ENCODE results near the gene ENHO. TPM values are rescaled to one million over a fixed set of nuclear protein-coding genes. Genes with fewer than 3 reads are reported as not detected.

The ENHO gene
- total and polyA plus RNA-seq, 2 experiments from 2014 or later = 13.8 to 19.7 TPM

DNA sequence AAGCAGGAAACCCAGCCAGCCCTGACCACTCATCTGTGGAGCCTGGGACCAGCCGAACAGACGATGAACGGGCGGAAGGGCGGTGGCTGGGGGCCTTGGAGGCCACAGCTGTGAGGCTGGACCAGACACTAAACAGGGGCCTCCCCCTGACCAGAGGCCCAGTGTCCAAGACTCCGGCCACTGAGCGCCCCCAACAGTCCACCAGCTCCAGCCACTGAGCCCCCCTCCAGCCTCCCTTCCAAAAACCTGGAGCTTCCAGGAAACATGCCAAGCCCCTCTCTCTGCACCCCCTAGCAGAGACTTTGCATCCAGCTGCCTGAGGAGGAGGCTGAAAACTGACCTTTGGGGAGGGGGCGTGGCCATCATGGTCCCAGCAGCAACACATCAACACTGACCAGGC lies 43.5 kb upstream of the ENHO start:
- ATAC-seq = no peak
- no peak overlapping the region for H3K4me2 ChIP-seq
- Mint-ChIP-seq H3K4me3 (no peak overlapping the region), H3K27me3 (ENCODE audit: insufficient read depth, low read depth, poor library complexity) (peaks cover 22% of the 10 kb centered on the region), H3K4me1 (peaks cover 49% of the 10 kb centered on the region), H3K36me3 (ENCODE audit: low read depth) (no peaks in the 10 kb centered on the region; the same call in 2 of the 3 replicates), H3K9me3 (no peaks in the 10 kb centered on the region; the same call in 2 of the 3 replicates), H3K27ac (no peak overlapping the region)
- no peak for TF ChIP-seq ZNF114 (CRISPR knock-in tag; IDR thresholded peaks at IDR 0.05)
- H4K20me1 ChIP-seq (replicated peaks; ENCODE audit: insufficient read depth) = no peaks in the 10 kb centered on the region; the same call in 1 of the 2 replicates
- no peak for DNase-seq (ENCODE audit: low spot score)
- no peak overlapping the region for H3K4me3 ChIP-seq
- no peak overlapping the region for H2AFZ ChIP-seq
- H3K27me3 ChIP-seq (ENCODE audit: insufficient read depth) = no peaks in the 10 kb centered on the region
- no peaks in the 10 kb centered on the region for H3K36me3 ChIP-seq (ENCODE audit: insufficient read depth)
- H3F3A ChIP-seq (replicated peaks; ENCODE audit: low read depth) = no peaks in the 10 kb centered on the region
- peaks cover 16% of the 10 kb centered on the region; the same call in 1 of the 2 replicates for H3K4me1 ChIP-seq (ENCODE audit: insufficient read depth)
- no peak overlapping the region for H3K27ac ChIP-seq (ENCODE audit: low read depth)
- H3K79me2 ChIP-seq (replicated peaks; ENCODE audit: insufficient read depth) = no peaks in the 10 kb centered on the region
- no peaks in the 10 kb centered on the region for H3K9me2 ChIP-seq (ENCODE audit: insufficient read depth)

GRCh38 chr9:34565856-34566255 lies 43.1 kb upstream of the ENHO start:
- Histone ChIP-seq H3K27ac (ENCODE audit: low read depth) (no peak overlapping the region), H3K36me3 (ENCODE audit: insufficient read depth) (no peaks in the 10 kb centered on the region), H4K20me1 (replicated peaks; ENCODE audit: insufficient read depth) (no peaks in the 10 kb centered on the region; the same call in 1 of the 2 replicates), H3K4me3 (no peak overlapping the region), H3K9me2 (ENCODE audit: insufficient read depth) (no peaks in the 10 kb centered on the region), H3K79me2 (replicated peaks; ENCODE audit: insufficient read depth) (no peaks in the 10 kb centered on the region), H3F3A (replicated peaks; ENCODE audit: low read depth) (no peaks in the 10 kb centered on the region), H3K27me3 (ENCODE audit: insufficient read depth) (no peaks in the 10 kb centered on the region), H2AFZ (no peak overlapping the region), H3K4me1 (ENCODE audit: insufficient read depth) (peaks cover 16% of the 10 kb centered on the region; the same call in 1 of the 2 replicates), H3K4me2 (no peak overlapping the region)
- Mint-ChIP-seq H3K4me1 (peaks cover 49% of the 10 kb centered on the region), H3K27ac (no peak overlapping the region), H3K27me3 (ENCODE audit: insufficient read depth, low read depth, poor library complexity) (peaks cover 22% of the 10 kb centered on the region), H3K36me3 (ENCODE audit: low read depth) (no peaks in the 10 kb centered on the region; the same call in 2 of the 3 replicates), H3K9me3 (no peaks in the 10 kb centered on the region; the same call in 2 of the 3 replicates), H3K4me3 (no peak overlapping the region)
- ATAC-seq (no peak), DNase-seq (ENCODE audit: low spot score) (no peak)
- TF ChIP-seq ZNF114 (CRISPR knock-in tag; IDR thresholded peaks at IDR 0.05) (no peak), EZH2 (IDR thresholded peaks at IDR 0.05; ENCODE audit: low read depth, unreplicated experiment) (no peak), NANOG (IDR thresholded peaks at IDR 0.05; ENCODE audit: borderline replicate concordance) (no peak), CTCF (conservative IDR thresholded peaks at IDR 0.05; ENCODE audit: low read depth in 2 of 2) (no peak), ZNF331 (CRISPR knock-in tag; IDR thresholded peaks at IDR 0.05; ENCODE audit: low read depth) (no peak), STAT1 (IDR thresholded peaks at IDR 0.05; ENCODE audit: unreplicated experiment) (no peak), POLR2AphosphoS5 (IDR thresholded peaks at IDR 0.05; ENCODE audit: low read depth) (no peak)
- TF ChIP-seq, protein P1, sequence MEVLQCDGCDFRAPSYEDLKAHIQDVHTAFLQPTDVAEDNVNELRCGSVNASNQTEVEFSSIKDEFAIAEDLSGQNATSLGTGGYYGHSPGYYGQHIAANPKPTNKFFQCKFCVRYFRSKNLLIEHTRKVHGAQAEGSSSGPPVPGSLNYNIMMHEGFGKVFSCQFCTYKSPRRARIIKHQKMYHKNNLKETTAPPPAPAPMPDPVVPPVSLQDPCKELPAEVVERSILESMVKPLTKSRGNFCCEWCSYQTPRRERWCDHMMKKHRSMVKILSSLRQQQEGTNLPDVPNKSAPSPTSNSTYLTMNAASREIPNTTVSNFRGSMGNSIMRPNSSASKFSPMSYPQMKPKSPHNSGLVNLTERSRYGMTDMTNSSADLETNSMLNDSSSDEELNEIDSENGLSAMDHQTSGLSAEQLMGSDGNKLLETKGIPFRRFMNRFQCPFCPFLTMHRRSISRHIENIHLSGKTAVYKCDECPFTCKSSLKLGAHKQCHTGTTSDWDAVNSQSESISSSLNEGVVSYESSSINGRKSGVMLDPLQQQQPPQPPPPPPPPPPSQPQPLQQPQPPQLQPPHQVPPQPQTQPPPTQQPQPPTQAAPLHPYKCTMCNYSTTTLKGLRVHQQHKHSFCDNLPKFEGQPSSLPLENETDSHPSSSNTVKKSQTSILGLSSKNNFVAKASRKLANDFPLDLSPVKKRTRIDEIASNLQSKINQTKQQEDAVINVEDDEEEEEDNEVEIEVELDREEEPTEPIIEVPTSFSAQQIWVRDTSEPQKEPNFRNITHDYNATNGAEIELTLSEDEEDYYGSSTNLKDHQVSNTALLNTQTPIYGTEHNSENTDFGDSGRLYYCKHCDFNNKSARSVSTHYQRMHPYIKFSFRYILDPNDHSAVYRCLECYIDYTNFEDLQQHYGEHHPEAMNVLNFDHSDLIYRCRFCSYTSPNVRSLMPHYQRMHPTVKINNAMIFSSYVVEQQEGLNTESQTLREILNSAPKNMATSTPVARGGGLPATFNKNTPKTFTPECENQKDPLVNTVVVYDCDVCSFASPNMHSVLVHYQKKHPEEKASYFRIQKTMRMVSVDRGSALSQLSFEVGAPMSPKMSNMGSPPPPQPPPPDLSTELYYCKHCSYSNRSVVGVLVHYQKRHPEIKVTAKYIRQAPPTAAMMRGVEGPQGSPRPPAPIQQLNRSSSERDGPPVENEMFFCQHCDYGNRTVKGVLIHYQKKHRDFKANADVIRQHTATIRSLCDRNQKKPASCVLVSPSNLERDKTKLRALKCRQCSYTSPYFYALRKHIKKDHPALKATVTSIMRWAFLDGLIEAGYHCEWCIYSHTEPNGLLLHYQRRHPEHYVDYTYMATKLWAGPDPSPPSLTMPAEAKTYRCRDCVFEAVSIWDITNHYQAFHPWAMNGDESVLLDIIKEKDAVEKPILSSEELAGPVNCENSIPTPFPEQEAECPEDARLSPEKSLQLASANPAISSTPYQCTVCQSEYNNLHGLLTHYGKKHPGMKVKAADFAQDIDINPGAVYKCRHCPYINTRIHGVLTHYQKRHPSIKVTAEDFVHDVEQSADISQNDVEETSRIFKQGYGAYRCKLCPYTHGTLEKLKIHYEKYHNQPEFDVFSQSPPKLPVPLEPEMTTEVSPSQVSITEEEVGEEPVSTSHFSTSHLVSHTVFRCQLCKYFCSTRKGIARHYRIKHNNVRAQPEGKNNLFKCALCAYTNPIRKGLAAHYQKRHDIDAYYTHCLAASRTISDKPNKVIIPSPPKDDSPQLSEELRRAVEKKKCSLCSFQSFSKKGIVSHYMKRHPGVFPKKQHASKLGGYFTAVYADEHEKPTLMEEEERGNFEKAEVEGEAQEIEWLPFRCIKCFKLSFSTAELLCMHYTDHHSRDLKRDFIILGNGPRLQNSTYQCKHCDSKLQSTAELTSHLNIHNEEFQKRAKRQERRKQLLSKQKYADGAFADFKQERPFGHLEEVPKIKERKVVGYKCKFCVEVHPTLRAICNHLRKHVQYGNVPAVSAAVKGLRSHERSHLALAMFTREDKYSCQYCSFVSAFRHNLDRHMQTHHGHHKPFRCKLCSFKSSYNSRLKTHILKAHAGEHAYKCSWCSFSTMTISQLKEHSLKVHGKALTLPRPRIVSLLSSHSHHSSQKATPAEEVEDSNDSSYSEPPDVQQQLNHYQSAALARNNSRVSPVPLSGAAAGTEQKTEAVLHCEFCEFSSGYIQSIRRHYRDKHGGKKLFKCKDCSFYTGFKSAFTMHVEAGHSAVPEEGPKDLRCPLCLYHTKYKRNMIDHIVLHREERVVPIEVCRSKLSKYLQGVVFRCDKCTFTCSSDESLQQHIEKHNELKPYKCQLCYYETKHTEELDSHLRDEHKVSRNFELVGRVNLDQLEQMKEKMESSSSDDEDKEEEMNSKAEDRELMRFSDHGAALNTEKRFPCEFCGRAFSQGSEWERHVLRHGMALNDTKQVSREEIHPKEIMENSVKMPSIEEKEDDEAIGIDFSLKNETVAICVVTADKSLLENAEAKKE (CRISPR knock-in tag; IDR thresholded peaks at IDR 0.05) = no peak
- TF ChIP-seq, protein P2, sequence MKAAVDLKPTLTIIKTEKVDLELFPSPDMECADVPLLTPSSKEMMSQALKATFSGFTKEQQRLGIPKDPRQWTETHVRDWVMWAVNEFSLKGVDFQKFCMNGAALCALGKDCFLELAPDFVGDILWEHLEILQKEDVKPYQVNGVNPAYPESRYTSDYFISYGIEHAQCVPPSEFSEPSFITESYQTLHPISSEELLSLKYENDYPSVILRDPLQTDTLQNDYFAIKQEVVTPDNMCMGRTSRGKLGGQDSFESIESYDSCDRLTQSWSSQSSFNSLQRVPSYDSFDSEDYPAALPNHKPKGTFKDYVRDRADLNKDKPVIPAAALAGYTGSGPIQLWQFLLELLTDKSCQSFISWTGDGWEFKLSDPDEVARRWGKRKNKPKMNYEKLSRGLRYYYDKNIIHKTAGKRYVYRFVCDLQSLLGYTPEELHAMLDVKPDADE (IDR thresholded peaks at IDR 0.05) = no peak

All from GM23338 (cell line).